OCI-LY1 (cell line): Measurements from ENCODE around the gene ADAM12.

ENCODE experiments used
- H2AFZ ChIP-seq: fragments of 200-600 bp; sonication (generic), shearing (Covaris generic); 2 replicates; pipeline ENCODE4 v1.6.0; 2014; ENCODE audit warnings: antibody characterized with exemption, mild to moderate bottlenecking, low read length
- H3F3A ChIP-seq: fragments of 200-600 bp; sonication (generic), shearing (Covaris generic); 2 replicates; pipeline ENCODE4 v1.6.0; 2014; ENCODE audit warnings: mild to moderate bottlenecking, antibody characterized with exemption, low read length, moderate library complexity; ENCODE audit not compliant: insufficient read depth
- H3K27ac ChIP-seq: fragments of 200-600 bp; sonication (generic); 2 replicates; pipeline ENCODE4 v1.5.1; 2014; ENCODE audit warnings: low read length, mixed run types, mild to moderate bottlenecking, low read depth; ENCODE audit not compliant: poor library complexity, severe bottlenecking
- H3K27me3 ChIP-seq: fragments of 200-600 bp; sonication (generic); 2 replicates; pipeline ENCODE4 v1.6.0; 2014; ENCODE audit warnings: antibody characterized with exemption, mild to moderate bottlenecking, low read length, moderate library complexity; ENCODE audit not compliant: insufficient read depth
- H3K36me3 ChIP-seq: fragments of 200-600 bp; sonication (generic); 2 replicates; pipeline ENCODE4 v1.6.1; 2014; ENCODE audit warnings: mild to moderate bottlenecking, antibody characterized with exemption, low read length, moderate library complexity, mixed read lengths; ENCODE audit not compliant: insufficient read depth
- H3K4me1 ChIP-seq: fragments of 200-600 bp; sonication (generic); 2 replicates; pipeline ENCODE4 v1.5.1; 2014; ENCODE audit warnings: mild to moderate bottlenecking, low read length, moderate library complexity; ENCODE audit not compliant: insufficient read depth, severe bottlenecking
- H3K4me2 ChIP-seq: fragments of 200-600 bp; sonication (generic), shearing (Covaris generic); 2 replicates; pipeline ENCODE4 v1.6.1; 2014; ENCODE audit warnings: low read length
- H3K4me3 ChIP-seq: fragments of 200-600 bp; sonication (generic); 2 replicates; pipeline ENCODE4 v1.5.1; 2014; ENCODE audit warnings: low read length, low read depth, mild to moderate bottlenecking, mixed read lengths; ENCODE audit not compliant: poor library complexity, severe bottlenecking
- H3K79me2 ChIP-seq: fragments of 200-600 bp; shearing (Covaris generic); 2 replicates; pipeline ENCODE4 v1.6.1; 2016; ENCODE audit warnings: mixed run types, low read length, mixed read lengths; ENCODE audit not compliant: insufficient read depth
- H3K9ac ChIP-seq: fragments of 200-600 bp; sonication (generic), shearing (Covaris generic); 2 replicates; pipeline ENCODE4 v1.6.1; 2014; ENCODE audit warnings: mild to moderate bottlenecking, low read length, mixed read lengths
- H3K9me2 ChIP-seq: fragments of 200-600 bp; sonication (generic), shearing (Covaris generic); 2 replicates; pipeline ENCODE4 v1.6.1; 2014; ENCODE audit warnings: low read depth, mild to moderate bottlenecking, low read length, mixed read lengths
- H3K9me3 ChIP-seq: fragments of 200-600 bp; shearing (Covaris generic); 2 replicates; pipeline ENCODE4 v1.6.1; 2014; ENCODE audit warnings: low read length, mixed read lengths
- H4K20me1 ChIP-seq: fragments of 200-600 bp; sonication (generic), shearing (Covaris generic); 2 replicates; pipeline ENCODE4 v1.6.0; 2016; ENCODE audit warnings: mild to moderate bottlenecking, low read length; ENCODE audit not compliant: insufficient read depth
- CTCF ChIP-seq: fragments of 200-600 bp; sonication (generic), shearing (Covaris generic); IDR thresholded peaks from 2 replicates; pipeline ENCODE4 v1.5.1; 2017; ENCODE audit warnings: mild to moderate bottlenecking, antibody characterized with exemption, low read length, moderate library complexity, mixed read lengths
- EZH2 ChIP-seq: fragments of 200-600 bp; sonication (generic), shearing (Covaris generic); IDR thresholded peaks from 2 replicates; pipeline ENCODE4 v1.8.0; 2017; ENCODE audit warnings: borderline replicate concordance, mixed run types, mild to moderate bottlenecking, antibody characterized with exemption, low read length, moderate library complexity, mixed read lengths

The ADAM12 gene

DNA sequence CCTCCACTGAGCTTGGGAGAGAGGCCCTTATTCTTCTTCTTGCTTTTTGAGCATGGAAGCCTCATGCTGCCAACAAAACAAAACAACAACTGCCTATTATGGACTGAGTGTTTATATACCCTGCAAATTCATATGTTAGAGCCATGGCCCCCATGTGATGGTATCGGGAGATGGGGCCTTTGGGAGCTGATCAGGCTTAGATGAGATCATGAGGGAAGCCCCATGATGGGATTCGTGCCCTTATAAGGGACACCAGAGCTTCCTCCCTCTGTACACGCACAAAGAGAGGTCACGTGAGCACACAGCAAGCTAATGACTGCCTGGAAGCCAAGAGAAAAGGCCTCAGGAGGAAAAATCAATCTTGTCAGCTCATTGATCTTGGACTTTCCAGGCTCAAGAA lies 256.9 kb downstream of the ADAM12 start:
- H3F3A ChIP-seq = no peaks in the 10 kb centered on the region

GRCh38 chr10:126130271-126130710 lies 258.0 kb downstream of the ADAM12 start:
- Histone ChIP-seq H3K4me3 (no peak overlapping the region), H3K27ac (no peak overlapping the region), H3K9ac (no peak overlapping the region), H2AFZ (no peak overlapping the region), H3K4me2 (no peak overlapping the region), H3K4me1 (no peaks in the 10 kb centered on the region), H3K36me3 (no peaks in the 10 kb centered on the region), H3K27me3 (no peaks in the 10 kb centered on the region), H3K9me2 (no peaks in the 10 kb centered on the region), H4K20me1 (no peaks in the 10 kb centered on the region), H3K79me2 (no peaks in the 10 kb centered on the region), H3F3A (no peaks in the 10 kb centered on the region), H3K9me3 (no peaks in the 10 kb centered on the region)
- TF ChIP-seq EZH2 = no peak
- no peak for TF ChIP-seq CTCF

More for the DNA sequence above, 256.9 kb downstream of the ADAM12 start:
- Histone ChIP-seq H3K9me2 (no peaks in the 10 kb centered on the region), H3K36me3 (no peaks in the 10 kb centered on the region), H3K4me2 (no peak overlapping the region), H3K27me3 (no peaks in the 10 kb centered on the region), H3K79me2 (no peaks in the 10 kb centered on the region), H3K9me3 (no peaks in the 10 kb centered on the region), H2AFZ (no peak overlapping the region), H3K4me3 (no peak overlapping the region), H4K20me1 (no peaks in the 10 kb centered on the region), H3K27ac (no peak overlapping the region), H3K4me1 (no peaks in the 10 kb centered on the region), H3K9ac (no peak overlapping the region)
- no peak for TF ChIP-seq EZH2
- TF ChIP-seq CTCF = no peak

DNA sequence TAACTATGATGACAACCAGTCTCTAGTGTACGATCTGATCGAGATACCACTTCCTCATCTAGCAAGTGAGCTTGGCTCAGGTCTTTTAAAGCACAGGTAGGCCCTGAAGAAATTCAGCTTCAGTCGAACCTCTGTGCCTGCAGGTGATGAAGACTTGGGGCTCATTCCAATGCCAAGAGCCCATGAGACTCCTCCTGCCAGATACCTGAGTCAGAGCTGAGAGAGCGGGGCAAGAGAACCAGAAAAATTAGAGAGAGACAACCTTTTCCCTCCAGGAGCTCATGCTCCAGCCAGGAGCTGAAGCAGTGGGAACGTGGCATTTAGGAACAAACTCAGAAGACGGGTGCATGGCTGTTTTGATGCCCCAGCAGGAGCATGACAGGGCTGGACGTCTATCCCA lies 259.3 kb downstream of the ADAM12 start:
- H3K4me2 ChIP-seq = no peak overlapping the region
- H2AFZ ChIP-seq = no peak overlapping the region
- no peaks in the 10 kb centered on the region for H3K36me3 ChIP-seq
- H3K27me3 ChIP-seq = no peaks in the 10 kb centered on the region
- no peak for TF ChIP-seq EZH2
- no peak for TF ChIP-seq CTCF
- no peaks in the 10 kb centered on the region for H3K4me1 ChIP-seq
- no peaks in the 10 kb centered on the region for H4K20me1 ChIP-seq
- H3K27ac ChIP-seq = no peak overlapping the region
- no peak overlapping the region for H3K9ac ChIP-seq
- H3K4me3 ChIP-seq = no peak overlapping the region
- no peaks in the 10 kb centered on the region for H3F3A ChIP-seq
- no peaks in the 10 kb centered on the region for H3K9me3 ChIP-seq
- H3K79me2 ChIP-seq = no peaks in the 10 kb centered on the region
- H3K9me2 ChIP-seq = no peaks in the 10 kb centered on the region
